ENCODE results near the gene KRT17. TPM values are rescaled to one million over a fixed set of nuclear protein-coding genes. Genes with fewer than 3 reads are reported as not detected.

KRT17 gene
- total and polyA plus RNA-seq, 10 of the 15 experiments (the other 5 are each of a cell fraction or from before 2014, with no cell fraction given), result 0.47 to 30.0 (median 2.5) TPM

DNA sequence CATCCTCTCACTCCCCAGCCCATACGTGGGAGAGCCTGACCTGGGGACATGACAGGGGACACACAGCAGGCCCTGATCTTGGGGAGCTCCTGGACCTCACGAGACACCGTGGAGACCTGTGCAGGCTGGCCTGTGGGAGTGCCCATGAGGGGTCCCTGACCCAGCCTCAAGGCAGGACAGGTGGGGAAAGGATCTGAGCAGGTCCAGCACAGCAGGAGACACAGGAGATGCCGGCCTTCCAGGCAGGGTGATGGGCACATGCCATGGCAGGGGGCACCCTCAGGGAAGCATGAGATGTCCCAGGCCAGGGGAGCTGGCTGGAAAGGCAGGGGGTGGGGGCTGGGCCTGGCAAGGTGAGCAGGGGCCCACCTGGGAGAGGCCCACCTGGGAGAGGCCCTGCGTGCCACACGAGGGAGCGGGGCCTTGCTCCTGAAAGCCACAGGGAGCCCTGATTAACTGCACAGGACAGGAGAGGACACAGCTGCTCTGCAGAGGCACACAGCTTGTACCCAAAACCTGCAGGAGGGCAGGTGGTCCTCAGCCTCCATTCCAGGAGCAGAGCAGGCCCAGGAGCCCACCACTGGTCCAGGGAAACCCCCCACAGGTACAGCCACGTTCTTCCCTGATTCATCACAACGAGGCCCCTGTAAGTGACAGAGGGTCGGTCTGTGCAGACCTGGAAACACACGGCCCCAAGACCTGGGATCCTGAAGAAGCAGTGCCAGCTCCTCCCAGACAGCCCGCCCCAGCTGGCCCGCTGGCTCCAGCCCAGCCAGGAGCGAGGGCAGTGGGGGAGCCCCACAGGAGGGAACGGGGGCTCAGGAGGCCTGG lies 26.6 kb upstream of the KRT17 start:
- ChIA-PET CTCF (interaction anchor here (0.6 to 11.8 kb wide), 3 partner anchors 12 to 1214 kb away, joined by 3 to 420 read pairs (median 133); no protein-coding TSS in a partner anchor), RAD21 (ENCODE audit: unreplicated experiment) (interaction anchor here (1.6 to 11.5 kb wide), 2 partner anchors 13 to 101 kb away, joined by 9 to 193 read pairs; no protein-coding TSS in a partner anchor), SMC1A (ENCODE audit: uncharacterized antibody, unreplicated experiment) (interaction anchor here (1.7 to 3.6 kb wide), 3 partner anchors 9 to 13 kb away, joined by 6 to 62 read pairs (median 24); no protein-coding TSS in a partner anchor), POLR2A (interaction anchor here (0.9 kb wide), 1 partner anchor 19 kb away, joined by 3 read pairs; no protein-coding TSS in a partner anchor)
- FAIRE-seq (no peak), ATAC-seq (no peak), DNase-seq (ENCODE audit: low read depth, low spot score) (no peak)
- no peak overlapping the region for H3K4me2 ChIP-seq (ENCODE audit: control insufficient read depth, insufficient read depth)
- BruUV-seq (replicated peaks), result no TSS peak
- H3K4me1 ChIP-seq (ENCODE audit: control insufficient read depth, insufficient read depth, low read length), result peaks cover 9% of the 10 kb centered on the region
- H3K4me3 ChIP-seq, result no peak overlapping the region
- no peaks in the 10 kb centered on the region for H3K27me3 ChIP-seq (replicated peaks in 1 of 2; ENCODE audit: control insufficient read depth in 2 of 2, insufficient read depth in 2 of 2, low read length in 1 of 2)
- H2AFZ ChIP-seq (ENCODE audit: control insufficient read depth, low read depth, low read length), result no peak overlapping the region
- H3K79me2 ChIP-seq (ENCODE audit: control insufficient read depth, insufficient read depth, low read length), result no peaks in the 10 kb centered on the region
- intact Hi-C loops (cut with micrococcal nuclease; ENCODE audit: unreplicated experiment), result no loop called here
- TF ChIP-seq HDGF (IDR thresholded peaks at IDR 0.05) (no peak), ZNF384 (IDR thresholded peaks at IDR 0.05; ENCODE audit: borderline replicate concordance, low read depth, low read length) (no peak), RCOR1 (conservative IDR thresholded peaks at IDR 0.05; ENCODE audit: low read depth, low read length) (no peak), MEF2B (IDR thresholded peaks at IDR 0.05; ENCODE audit: partially characterized antibody, poor library complexity, severe bottlenecking) (no peak), YBX1 (IDR thresholded peaks at IDR 0.05) (no peak), KLF5 (IDR thresholded peaks at IDR 0.05; ENCODE audit: partially characterized antibody) (no peak), MYB (IDR thresholded peaks at IDR 0.05; ENCODE audit: borderline replicate concordance, low read depth, low read length) (no peak)
- TF ChIP-seq, protein P1, sequence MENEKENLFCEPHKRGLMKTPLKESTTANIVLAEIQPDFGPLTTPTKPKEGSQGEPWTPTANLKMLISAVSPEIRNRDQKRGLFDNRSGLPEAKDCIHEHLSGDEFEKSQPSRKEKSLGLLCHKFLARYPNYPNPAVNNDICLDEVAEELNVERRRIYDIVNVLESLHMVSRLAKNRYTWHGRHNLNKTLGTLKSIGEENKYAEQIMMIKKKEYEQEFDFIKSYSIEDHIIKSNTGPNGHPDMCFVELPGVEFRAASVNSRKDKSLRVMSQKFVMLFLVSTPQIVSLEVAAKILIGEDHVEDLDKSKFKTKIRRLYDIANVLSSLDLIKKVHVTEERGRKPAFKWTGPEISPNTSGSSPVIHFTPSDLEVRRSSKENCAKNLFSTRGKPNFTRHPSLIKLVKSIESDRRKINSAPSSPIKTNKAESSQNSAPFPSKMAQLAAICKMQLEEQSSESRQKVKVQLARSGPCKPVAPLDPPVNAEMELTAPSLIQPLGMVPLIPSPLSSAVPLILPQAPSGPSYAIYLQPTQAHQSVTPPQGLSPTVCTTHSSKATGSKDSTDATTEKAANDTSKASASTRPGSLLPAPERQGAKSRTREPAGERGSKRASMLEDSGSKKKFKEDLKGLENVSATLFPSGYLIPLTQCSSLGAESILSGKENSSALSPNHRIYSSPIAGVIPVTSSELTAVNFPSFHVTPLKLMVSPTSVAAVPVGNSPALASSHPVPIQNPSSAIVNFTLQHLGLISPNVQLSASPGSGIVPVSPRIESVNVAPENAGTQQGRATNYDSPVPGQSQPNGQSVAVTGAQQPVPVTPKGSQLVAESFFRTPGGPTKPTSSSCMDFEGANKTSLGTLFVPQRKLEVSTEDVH (IDR thresholded peaks at IDR 0.05; ENCODE audit: low read depth, partially characterized antibody), result no peak
- in situ Hi-C loops (cut with MboI), result no loop called here
- no peaks in the 10 kb centered on the region for H3K9me3 ChIP-seq (replicated peaks; ENCODE audit: control insufficient read depth, insufficient read depth, low read length)
- WGBS (ENCODE audit: insufficient coverage, insufficient replicate concordance, low lambda C conversion rate, missing lambda C conversion rate), result 31% methylated on average over 15 of the region's 15 CpGs
- H3K27ac ChIP-seq (ENCODE audit: control insufficient read depth, insufficient read depth), result no peak overlapping the region
- no peak overlapping the region for H3K9ac ChIP-seq (ENCODE audit: control insufficient read depth, insufficient read depth, low read length)
- H3K36me3 ChIP-seq (ENCODE audit: control insufficient read depth in 2 of 2, insufficient read depth in 2 of 2, low read length in 1 of 2), result no peaks in the 10 kb centered on the region
- H4K20me1 ChIP-seq (ENCODE audit: control insufficient read depth, insufficient read depth), result no peaks in the 10 kb centered on the region
